ENCODE measurements around the gene CDIP1.
A peak's percentile ranks its signal among the peaks of the same experiment; 100 is the strongest.
"Not testable (repeated sequence)": the region's sequence is repeated elsewhere in the genome, so short reads cannot be mapped to it uniquely, and the experiment has no call there.

The CDIP1 gene

DNA sequence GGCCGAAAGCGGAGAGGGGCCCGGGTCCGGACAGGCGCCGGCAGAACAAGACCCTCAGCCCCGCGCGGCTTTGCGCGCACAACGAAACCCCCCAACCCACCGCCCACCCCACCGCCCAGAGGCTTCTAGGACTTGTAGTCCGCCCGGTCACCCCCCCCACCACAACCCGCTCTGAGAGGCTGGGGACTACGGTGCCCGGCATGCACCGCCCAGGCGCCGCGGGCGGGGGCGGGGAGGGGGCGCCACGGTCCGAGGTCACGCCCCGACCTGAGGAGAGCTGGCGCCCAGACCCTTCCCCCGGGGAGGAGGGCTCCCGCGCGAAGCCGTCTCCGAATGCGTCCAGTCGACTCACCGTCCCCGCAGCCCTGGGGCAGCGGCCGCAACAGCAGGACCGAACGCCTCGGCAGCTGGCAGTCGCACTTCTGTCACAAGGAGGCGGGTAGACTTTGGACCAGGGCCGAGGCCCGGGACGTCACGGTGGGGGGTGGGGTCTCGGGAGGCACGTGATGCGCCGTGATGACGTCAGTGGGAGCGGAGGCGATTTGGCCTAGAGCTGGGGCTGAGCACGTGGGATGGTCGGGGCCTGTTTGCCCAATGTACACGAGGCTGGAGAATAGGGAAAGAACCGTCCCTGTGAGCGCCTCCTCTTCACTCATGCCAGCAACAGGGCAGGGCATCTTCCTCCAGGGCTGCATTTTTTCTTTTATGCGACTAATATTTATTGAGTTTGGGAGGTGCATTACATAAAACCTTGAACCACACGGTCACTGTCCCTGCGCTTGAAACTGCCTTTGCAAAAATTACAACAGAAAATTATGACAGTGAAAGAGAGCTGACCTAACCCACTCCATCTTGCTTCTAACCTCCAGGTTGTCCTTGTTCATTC lies at the start of gene CDIP1:
TSS of gene CDIP1 (minus strand) at position 424 of the 886 bp plus-strand sequence. CDS start 24,643 bp downstream, outside the sequence.
- peak; percentile 28 for DNase-seq

DNA sequence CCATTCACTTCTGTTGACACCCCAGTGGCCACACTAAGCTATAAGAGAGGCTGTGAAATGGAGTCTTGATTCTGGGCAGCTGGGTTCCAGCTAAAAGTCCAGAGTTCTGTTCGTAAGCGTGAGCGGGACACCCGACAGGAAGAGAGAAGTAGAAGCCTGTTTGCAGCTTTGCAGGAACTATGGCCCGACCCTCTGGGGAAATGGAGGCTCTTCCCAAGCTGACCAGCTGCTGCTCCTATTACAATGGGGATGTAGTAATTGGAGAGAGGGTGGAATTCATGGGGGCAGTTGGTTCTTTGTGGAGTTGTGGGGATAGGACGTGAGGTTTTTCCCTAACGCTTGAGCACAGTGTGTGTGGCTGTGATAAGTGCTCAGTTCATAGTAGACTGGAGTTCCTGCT lies 47.7 kb upstream of the CDIP1 start:
- DNase-seq: no peak

DNA sequence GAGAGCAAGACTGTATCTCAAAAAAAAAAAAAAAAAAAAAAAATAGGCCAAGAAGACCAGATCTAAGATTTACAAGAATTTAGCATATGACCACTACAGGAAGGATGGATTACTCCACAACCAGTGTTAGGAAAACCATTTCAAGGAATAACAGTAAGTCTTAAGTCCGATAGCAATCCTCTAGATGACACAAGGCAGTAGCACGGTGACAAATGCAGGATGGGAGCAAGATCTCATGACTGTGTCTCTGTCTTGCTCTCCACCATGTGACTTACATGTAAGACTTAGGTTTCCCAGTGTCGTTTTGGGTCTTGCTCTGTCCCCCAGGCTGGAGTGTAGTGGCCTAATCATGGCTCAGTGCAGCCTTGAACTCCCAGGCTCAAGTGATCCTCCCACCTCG lies 45.3 kb upstream of the CDIP1 start:
- DNase-seq: no peak

DNA sequence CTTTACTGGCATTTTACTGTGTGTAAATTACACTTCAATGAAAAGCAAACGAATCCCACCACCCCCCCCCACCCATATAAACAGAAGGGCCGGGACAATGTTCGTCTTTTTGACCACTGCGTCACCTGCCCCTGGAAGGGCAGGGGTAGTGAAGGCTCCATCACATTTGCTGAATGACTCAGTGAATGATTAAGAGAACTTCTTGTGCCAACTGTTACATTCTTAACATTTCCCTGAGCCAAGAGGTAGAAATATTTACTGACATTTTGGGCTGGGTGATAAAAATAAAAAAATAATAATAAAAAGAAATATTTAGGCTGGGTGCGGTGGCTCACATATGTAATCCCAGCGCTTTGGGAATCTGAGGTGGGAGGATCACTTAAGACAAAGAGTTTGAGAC lies 41.7 kb upstream of the CDIP1 start:
- no peak for DNase-seq

DNA sequence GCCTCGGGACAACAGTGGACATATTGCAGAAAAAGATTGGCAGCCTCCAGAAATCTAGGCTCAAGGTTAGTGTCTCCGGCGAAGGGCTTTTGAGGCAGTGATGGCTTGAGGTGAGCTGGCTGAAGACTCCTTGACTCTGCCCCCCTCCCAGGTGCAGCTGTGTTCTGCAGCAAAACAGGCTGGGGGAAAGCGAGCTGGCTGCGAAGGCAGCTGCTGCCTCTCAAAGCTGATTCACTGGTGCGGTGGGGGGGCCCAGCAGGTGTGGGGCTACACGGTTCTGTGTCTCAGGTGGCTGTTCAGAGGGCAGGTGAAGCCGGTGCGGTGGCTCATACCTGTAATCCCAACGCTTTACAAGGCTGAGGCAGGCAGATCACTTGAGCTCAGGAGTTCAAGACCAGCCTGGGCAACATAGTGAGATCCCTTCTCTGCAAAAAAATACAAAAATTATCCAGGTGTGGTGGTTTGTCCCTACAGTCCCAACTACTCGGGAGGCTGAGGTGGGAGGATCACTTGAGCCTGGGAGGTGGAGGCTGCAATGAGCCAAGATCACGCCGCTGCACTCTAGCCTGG lies 40.5 kb upstream of the CDIP1 start:
- DNase-seq: peak; percentile 49

DNA sequence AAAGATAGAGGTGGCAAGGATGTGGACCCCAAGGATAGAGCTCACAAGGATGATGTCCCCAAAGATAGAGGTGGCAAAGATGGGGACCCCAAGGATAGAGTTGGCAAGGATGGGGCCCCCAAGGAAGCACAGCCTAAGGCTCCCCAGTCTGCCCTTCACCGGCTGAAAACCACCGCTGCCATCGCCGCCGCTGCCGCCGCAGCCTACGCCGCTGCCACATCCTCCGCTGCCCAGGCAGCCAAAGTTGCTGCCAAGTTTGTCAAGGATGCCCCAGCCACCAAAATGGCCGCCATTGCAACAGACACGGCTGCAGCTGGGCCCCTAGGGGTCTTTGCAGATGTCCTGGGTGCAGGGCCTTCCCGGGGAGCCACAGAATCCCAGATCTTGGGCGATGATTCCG lies 37.4 kb upstream of the CDIP1 start:
- no peak for DNase-seq

DNA sequence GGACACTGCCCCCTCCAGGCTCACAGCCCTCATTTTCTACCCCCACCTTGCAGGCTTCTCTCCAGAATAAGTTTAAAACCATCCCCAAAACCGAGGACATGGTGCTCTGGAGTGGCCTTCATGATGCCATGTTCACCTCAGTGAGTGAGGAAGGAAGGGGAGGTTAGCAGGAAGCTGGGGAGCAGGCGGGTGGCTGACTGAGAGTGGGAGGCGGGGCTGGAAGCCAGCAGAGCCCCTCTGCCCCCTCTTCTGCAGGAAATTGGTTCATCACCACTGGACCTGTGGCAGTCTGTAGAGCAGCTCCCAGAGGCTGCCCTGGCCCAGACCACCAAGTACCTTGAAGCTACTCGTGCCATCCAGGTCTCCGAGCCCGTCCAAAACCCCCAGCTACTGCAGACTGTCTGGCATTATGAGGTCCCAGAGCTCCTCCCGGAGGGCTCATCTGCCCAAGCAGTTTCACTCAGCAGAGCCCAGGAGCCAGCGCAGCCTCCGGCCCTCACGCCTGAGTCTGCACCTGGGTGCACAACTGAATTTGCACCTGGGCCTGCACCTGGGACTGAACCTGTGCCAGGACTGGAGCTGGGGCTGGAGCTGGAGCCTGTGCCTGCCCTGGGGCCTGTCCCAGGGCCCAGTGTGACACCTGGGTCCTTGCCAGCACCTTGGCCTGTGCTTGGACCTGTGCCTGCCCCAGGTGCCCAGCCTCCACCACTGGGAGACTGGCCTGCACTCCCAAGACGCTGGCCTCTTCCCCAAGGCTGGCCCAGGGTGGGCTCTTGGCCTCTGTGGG lies 36.5 kb upstream of the CDIP1 start:
- no peak for DNase-seq

DNA sequence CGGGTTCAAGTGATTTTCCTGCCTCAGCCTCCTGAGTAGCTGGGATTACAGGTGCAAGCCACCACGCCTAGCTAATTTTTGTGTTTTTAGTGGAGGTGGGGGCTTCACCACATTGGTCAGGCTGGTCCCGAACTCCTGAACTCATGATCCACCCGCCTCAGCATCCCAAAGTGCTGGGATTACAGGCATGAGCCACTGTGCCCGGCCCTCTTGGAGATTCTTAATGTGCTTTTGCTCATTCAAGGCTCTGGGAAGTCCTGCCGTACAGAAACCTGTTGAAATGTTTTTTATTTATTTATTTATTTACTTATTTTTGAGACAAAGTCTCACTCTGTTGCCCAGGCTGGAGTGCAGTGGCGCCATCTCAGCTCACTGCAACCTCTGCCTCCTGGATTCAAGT lies 35.4 kb upstream of the CDIP1 start:
- DNase-seq: not testable (repeated sequence)

DNA sequence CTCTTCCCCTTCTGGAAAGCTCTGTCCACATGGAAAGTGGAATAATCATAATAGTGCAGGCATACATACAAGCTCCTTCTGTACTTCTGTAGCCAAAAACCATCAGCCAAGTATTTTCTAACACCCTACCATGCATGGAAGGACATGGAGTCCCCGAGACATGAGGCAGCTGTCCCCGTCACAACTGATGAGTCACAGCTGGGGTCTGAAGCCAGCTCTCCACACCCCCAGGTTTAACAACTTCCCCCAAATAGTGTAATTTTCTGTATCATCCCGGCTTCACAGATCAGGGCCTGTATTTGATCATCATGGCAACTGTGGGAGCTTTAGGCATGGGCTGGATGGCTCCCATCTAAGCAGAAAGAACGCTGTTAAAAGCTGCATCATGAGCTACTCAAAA lies 34.1 kb upstream of the CDIP1 start:
- DNase-seq: no peak

DNA sequence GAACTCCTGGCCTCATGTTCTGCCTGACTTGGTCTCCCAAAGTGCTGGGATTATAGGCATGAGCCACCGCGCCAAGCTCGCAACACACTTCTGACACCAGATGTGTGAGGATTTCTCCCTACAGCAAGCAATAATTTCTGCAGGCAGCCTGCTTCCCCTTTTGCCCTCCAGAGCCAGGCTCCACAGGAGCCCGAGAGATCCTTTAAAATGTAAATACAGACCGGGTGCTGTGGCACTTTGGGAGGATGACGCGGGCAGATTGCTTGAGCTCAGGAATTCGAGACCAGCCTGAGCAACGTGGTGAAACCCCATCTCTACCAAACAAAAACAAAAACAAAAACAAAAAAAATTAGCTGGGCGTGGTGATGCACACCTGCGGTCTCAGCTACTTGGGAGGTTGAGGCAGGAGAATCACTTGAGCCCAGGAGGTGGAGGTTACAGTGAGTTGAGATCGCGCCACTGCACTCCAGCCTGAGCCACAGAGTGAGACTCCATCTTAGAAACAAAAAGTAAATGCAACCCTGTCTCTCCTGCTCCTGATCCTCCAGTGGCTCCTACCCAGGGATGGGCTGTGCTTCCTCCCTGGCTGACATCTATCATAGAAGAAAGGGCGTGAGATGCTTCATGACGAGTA lies 32.2 kb upstream of the CDIP1 start:
- DNase-seq: no peak

DNA sequence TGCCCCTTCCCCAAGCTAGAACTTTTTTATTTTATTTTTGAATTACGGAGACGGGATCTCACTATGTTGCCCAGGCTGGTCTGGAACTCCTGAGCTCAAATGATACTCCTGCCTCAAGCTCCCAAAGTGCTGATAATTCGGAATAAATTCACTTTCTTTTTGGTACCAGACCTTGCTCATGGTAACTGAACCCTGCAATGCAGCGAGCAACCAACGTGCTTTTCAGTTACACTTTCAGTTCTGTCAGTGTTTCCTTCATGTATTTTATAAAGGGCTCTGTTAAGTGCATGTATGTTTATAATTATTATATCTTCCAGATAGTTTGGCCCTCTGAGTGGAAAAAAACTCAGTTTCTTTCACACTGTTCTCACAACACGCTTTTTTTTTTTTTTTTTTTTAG lies 31.5 kb upstream of the CDIP1 start:
- no peak for DNase-seq

DNA sequence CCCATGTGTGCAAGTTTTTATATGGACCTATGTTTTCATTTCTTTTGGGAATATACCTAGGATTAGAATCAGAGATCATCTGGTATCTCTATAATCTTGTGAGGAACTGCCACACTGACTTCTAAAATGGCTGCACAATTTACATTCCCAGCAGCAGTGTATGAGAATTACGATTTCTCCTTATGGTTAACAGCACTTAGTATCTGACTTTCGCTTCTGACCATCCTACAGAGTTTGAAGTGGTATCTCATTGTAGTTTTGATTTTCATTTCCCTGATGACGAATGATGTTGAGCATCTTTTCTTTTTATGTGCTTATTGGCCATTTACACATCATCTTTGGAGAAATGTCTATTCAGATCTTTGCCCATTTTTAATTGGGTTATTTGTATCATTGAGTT lies 27.6 kb upstream of the CDIP1 start:
- DNase-seq: no peak

DNA sequence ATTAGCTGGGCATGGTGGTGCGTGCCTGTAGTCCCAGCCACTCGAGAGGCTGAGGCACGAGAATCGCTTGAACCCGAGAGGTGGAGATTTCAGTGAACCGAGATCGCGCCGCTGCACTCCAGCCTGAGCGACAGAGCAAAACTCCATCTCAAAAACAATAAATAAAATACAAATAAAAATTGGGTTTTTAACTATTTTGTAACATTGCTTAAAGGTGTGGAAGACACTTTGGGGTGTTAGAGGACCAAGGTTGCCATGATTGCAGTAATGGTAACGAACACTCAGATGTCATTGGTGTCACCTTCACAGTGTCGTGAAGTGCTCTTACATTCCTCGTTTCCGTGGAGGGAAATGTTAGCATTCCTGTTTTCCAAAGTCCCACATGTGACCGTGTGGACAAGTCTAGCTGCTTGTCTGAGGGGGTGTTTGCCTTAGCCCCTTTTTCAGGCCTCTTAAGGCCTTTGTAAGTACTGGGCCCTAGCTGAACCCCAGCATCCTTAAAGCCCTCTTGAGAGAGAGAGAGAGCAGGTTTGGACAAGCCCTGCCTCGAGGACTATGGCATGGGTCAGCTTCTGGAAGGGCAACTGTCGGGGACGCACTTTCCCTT lies 26.2 kb upstream of the CDIP1 start:
- no peak for DNase-seq

DNA sequence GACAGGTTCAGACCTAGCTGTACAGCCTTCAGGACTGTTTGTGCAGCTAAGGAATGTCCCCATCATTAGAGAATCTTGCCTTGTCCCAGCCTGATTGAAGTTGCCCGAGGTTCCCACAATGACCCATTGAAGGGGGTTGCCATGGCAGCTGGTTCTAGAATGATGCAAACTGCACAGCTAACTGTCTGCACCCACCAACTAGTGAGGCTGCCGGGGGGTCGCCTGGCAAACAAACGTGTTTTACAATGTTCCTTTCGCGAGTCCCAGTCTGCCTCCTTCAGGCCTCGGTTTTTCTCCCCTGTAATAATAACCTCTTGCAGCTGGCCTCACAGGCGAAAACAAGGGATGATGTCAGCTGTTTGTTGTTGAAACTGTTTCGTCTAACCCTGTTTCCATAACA lies 23.0 kb upstream of the CDIP1 start:
- no peak for DNase-seq

DNA sequence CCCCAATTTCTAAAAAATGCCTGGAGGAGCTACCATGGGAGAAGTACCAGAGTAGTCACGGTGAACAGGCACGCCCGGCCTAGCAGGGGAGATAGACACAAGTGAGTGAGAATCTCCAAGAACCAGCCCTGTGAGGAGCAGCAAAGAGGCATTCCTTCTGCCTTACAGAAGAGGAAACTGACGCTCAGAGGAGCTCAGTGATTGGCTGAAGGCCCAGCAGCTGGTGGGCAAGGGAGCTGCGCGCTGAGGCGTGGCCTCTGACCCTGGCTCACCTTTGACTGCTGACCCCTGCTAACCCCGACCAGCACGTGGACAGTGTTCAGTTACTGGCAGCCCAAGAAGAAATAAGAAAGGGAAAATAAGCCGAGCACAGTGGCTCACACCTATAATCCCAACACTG lies 19.4 kb upstream of the CDIP1 start:
- no peak for DNase-seq

DNA sequence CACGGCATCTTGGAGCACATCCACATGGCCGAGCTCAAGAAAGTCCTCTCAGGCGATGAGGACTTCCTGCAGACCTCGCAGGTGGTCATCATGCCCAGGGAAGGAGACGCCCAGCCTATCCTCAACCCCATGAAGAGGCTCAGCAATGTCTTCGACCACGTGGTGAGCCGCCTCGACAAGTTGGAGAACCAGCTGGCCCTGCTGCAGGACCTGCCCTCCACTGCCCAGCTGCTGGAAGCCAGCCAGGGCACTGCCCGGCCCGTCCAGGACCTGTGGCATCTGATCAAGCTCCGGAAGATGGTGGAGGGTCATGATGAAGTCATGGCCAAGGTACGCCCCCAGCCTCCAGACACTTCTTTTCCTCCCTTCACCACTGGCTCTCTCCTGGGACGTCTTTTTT lies 18.0 kb upstream of the CDIP1 start:
- DNase-seq: no peak

DNA sequence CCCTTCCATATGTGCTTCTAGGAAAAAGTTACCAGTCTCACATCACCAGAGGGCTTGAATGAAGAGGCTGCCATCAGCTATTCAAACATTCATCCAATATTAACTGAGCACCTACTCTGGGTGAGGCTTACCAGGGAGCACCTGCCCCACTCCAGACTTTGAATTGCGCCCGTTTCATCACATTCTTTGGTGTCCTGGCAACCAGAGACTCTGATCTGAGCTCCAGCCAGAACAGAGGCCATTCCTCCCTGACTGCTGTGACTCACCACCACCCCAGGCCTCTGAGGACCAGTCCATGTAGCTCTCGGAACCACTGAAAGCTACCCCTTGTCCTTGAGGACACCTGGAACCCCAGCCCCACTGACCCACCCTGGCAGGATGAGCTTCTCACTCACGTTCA lies 17.5 kb upstream of the CDIP1 start, which contains the start of gene C16orf96:
TSS of gene C16orf96 (plus strand) at position 229 of the 400 bp plus-strand sequence. CDS start at position 379, 150 bp downstream.
- DNase-seq: no peak

DNA sequence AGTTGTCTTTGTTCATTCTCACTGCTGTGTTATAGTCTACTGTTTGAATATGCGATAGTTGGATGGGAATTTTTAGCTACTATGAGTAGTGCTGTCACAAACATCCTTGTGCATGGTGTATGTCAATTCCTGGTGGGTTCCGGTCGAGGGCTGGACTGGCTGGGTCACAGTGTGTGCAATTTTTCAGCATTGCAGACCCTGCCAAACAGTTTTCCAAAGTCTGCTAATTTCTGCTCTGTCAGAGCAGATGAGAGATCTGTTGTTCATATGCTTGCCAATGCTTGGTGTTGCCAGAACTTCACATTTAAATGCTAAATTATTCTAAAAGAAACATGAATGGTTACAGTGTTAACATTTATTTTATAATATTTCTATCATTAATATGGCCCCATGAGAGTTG lies 14.0 kb upstream of the CDIP1 start:
- DNase-seq: no peak

DNA sequence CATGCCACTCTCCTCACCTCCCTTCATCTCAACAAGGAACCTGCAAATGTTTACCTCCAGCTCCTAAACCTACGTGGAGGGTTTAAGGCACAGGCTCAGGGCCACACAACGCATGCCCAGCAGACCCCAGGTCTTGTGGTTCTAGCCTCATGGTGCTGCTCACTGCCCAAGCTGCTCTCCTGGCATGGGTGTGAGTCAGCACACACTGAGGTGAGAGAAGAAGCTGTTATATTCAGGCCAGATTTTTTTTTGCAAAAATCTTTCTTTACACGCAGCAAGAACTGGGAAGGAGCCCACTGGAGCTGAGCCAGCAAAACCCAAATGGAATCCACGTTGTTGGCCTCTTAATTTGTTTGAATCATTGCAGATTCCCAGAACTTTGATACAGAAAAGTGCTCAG lies 12.0 kb upstream of the CDIP1 start:
- DNase-seq: no peak

DNA sequence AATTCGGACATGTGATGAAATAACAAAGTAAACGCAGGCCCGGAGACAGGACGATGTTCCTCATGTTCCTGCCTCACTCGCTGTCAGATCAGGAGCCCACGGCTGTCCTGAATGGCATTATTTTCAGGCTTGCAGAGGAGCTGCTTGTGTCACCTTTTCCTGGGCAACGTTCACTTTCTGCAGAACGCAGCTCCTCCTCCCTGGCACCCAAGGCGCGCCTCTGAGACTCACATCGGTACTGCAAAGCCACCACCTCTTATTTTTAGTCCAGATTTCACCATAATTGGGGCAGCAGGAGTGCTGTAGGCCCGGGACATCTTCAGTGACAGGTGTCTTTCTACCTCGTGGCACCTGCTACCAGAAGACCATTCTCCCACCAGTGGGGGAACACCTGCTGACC lies 9.6 kb upstream of the CDIP1 start:
- no peak for DNase-seq

DNA sequence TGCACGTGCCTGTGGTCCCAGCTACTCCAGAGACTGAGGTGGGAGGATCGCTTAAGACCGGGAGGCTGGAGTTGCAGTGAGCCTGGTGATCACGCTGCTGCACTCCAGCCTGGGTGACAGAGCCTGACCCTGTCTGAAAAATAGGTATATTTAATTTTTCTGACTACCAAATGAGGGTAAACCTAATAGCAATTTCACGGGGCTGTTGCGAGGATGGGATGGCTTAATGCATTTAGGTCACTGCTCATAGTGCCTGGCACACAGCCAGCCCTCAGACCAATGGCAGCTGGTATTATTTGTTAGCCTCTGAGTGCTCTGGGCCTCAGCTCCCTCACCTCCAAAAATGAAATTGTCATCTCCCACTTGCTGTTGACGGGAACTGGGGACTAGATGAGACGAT lies 5.9 kb upstream of the CDIP1 start:
- no peak for DNase-seq

DNA sequence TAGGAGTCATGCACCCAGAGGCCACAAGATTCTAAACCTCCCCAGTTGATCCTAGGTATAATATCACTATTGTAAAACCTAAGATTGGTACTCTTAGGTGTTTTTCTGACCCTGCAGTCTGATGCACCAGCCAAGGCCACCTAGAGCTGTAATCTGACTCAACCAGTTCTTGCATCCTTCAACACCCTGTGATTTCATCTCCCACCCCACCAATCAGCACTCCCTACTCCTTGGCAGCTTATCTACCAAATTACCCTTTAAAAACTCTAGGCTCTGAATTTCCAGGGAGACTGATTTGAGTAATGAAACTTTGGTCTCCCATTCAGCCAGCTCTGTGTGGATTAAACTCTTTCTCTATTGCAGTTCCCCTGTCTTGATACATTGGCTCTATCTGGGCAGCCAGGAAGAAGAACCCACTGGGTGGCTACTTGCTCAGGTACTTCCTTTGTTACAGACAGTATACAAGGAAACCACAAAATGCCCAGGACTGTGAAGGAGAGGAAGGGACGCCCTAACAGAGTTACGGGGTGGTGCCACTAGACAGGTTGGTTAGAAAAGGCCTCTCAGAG lies 1.2 kb upstream of the CDIP1 start:
- DNase-seq: no peak

Measured in NCI-H187 treated with DMSO at 0.1 percent for 48 hours (cell line).